ENCODE data around the gene WDR54.

The WDR54 gene

GRCh38 chr2:74421221-74421870 lies at the start of gene WDR54, which contains the start of gene C2orf81:
Gene WDR54 (plus strand): TSS chr2:74421730. CDS start chr2:74422154, 424 bp downstream.
Gene C2orf81 (minus strand): TSS chr2:74421619. CDS start chr2:74421560, 59 bp downstream.
- no peak for TF ChIP-seq CTCF (conservative IDR thresholded peaks at IDR 0.05; ENCODE audit: control insufficient read depth, insufficient read depth, low read depth, low read length)
- peak within 1 kb of the TSS; percentile 91 for H3K4me3 ChIP-seq (ENCODE audit: control insufficient read depth, low read depth, low read length)
- peak; percentile 79 for DNase-seq (ENCODE audit: low read depth)

GRCh38 chr2:74372674-74373073 lies 48.9 kb upstream of the WDR54 start:
- no peak overlapping the region for H3K4me3 ChIP-seq (ENCODE audit: control insufficient read depth, low read depth, low read length)
- no peak for DNase-seq (ENCODE audit: low read depth)
- TF ChIP-seq CTCF (conservative IDR thresholded peaks at IDR 0.05; ENCODE audit: control insufficient read depth, insufficient read depth, low read depth, low read length): no peak

- no peak overlapping the region for H3K4me3 ChIP-seq (ENCODE audit: control insufficient read depth, low read depth, low read length)
- peak; percentile 66 for DNase-seq (ENCODE audit: low read depth)
- TF ChIP-seq CTCF (conservative IDR thresholded peaks at IDR 0.05; ENCODE audit: control insufficient read depth, insufficient read depth, low read depth, low read length): no peak
Measured at GRCh38 chr2:74373221-74373676, 48.3 kb upstream of the WDR54 start.

GRCh38 chr2:74373985-74374384 lies 47.5 kb upstream of the WDR54 start:
- H3K4me3 ChIP-seq (ENCODE audit: control insufficient read depth, low read depth, low read length): peak overlapping the region; percentile 29
- DNase-seq (ENCODE audit: low read depth): no peak
- TF ChIP-seq CTCF (conservative IDR thresholded peaks at IDR 0.05; ENCODE audit: control insufficient read depth, insufficient read depth, low read depth, low read length): no peak

- no peak for TF ChIP-seq CTCF (conservative IDR thresholded peaks at IDR 0.05; ENCODE audit: control insufficient read depth, insufficient read depth, low read depth, low read length)
- H3K4me3 ChIP-seq (ENCODE audit: control insufficient read depth, low read depth, low read length): peak overlapping the region; percentile 29
- DNase-seq (ENCODE audit: low read depth): peak; percentile 81
Measured at GRCh38 chr2:74374509-74375205, 46.9 kb upstream of the WDR54 start.

GRCh38 chr2:74375838-74376237 lies 45.7 kb upstream of the WDR54 start:
- H3K4me3 ChIP-seq (ENCODE audit: control insufficient read depth, low read depth, low read length): no peak overlapping the region
- DNase-seq (ENCODE audit: low read depth): no peak
- TF ChIP-seq CTCF (conservative IDR thresholded peaks at IDR 0.05; ENCODE audit: control insufficient read depth, insufficient read depth, low read depth, low read length): no peak
